ENCODE data around the gene TTC32.

The TTC32 gene

GRCh38 chr2:19868224-19868623, 33.6 kb downstream of the TTC32 start:
- Histone ChIP-seq H3K27me3 (ENCODE audit: control insufficient read depth in 5 of 5, insufficient read depth in 4 of 5, low read length in 5 of 5) (peaks cover 0 to 14% (median 10%) of the 10 kb centered on the region in 5 donors), H3K4me1 (ENCODE audit: control insufficient read depth in 5 of 5, insufficient read depth in 5 of 5, low read length in 5 of 5) (peaks cover 0 to 17% (median 14%) of the 10 kb centered on the region in 5 donors), H3K9ac (ENCODE audit: low read length in 5 of 5) (peak overlapping the region in 2 of 5 donors; percentile 17 to 56), H3K4me3 (ENCODE audit: low read depth in 1 of 5, low read length in 5 of 5) (peak overlapping the region in 3 of 5 donors; percentile 57 to 66 (median 60)), H3K9me3 (ENCODE audit: control insufficient read depth in 5 of 5, low read length in 5 of 5) (no peaks in the 10 kb centered on the region), H3K27ac (ENCODE audit: low read depth, low read length) (no peak overlapping the region), H3K36me3 (ENCODE audit: control insufficient read depth in 5 of 5, insufficient read depth in 5 of 5, low read length in 5 of 5) (no peaks in the 10 kb centered on the region)

GRCh38 chr2:19866771-19867170, 35.0 kb downstream of the TTC32 start:
- no peak overlapping the region for H3K4me3 ChIP-seq (ENCODE audit: low read depth in 1 of 5, low read length in 5 of 5)
- H3K9ac ChIP-seq (ENCODE audit: low read length in 5 of 5): no peak overlapping the region
- H3K27ac ChIP-seq (ENCODE audit: low read depth, low read length): no peak overlapping the region
- no peaks in the 10 kb centered on the region for H3K36me3 ChIP-seq (ENCODE audit: control insufficient read depth in 5 of 5, insufficient read depth in 5 of 5, low read length in 5 of 5)
- H3K27me3 ChIP-seq (ENCODE audit: control insufficient read depth in 5 of 5, insufficient read depth in 4 of 5, low read length in 5 of 5): peaks cover 0 to 14% (median 10%) of the 10 kb centered on the region in 5 donors
- peaks cover 0 to 18% (median 14%) of the 10 kb centered on the region in 5 donors for H3K4me1 ChIP-seq (ENCODE audit: control insufficient read depth in 5 of 5, insufficient read depth in 5 of 5, low read length in 5 of 5)
- H3K9me3 ChIP-seq (ENCODE audit: control insufficient read depth in 5 of 5, low read length in 5 of 5): no peaks in the 10 kb centered on the region

- no peaks in the 10 kb centered on the region for H3K9me3 ChIP-seq (ENCODE audit: control insufficient read depth in 5 of 5, low read length in 5 of 5)
- no peak overlapping the region for H3K27ac ChIP-seq (ENCODE audit: low read depth, low read length)
- no peak overlapping the region for H3K4me3 ChIP-seq (ENCODE audit: low read depth in 1 of 5, low read length in 5 of 5)
- H3K27me3 ChIP-seq (ENCODE audit: control insufficient read depth in 5 of 5, insufficient read depth in 4 of 5, low read length in 5 of 5): peaks cover 0 to 14% (median 10%) of the 10 kb centered on the region in 5 donors
- no peaks in the 10 kb centered on the region for H3K36me3 ChIP-seq (ENCODE audit: control insufficient read depth in 5 of 5, insufficient read depth in 5 of 5, low read length in 5 of 5)
- no peak overlapping the region for H3K9ac ChIP-seq (ENCODE audit: low read length in 5 of 5)
- peaks cover 0 to 18% (median 14%) of the 10 kb centered on the region in 5 donors for H3K4me1 ChIP-seq (ENCODE audit: control insufficient read depth in 5 of 5, insufficient read depth in 5 of 5, low read length in 5 of 5)
Observed at GRCh38 chr2:19865151-19865550, 36.6 kb downstream of the TTC32 start.

GRCh38 chr2:19864381-19864780, 37.4 kb downstream of the TTC32 start:
- Histone ChIP-seq H3K4me1 (ENCODE audit: control insufficient read depth in 5 of 5, insufficient read depth in 5 of 5, low read length in 5 of 5) (peaks cover 0 to 18% (median 14%) of the 10 kb centered on the region in 5 donors), H3K9ac (ENCODE audit: low read length in 5 of 5) (no peak overlapping the region), H3K27ac (ENCODE audit: low read depth, low read length) (no peak overlapping the region), H3K36me3 (ENCODE audit: control insufficient read depth in 5 of 5, insufficient read depth in 5 of 5, low read length in 5 of 5) (no peaks in the 10 kb centered on the region), H3K4me3 (ENCODE audit: low read depth in 1 of 5, low read length in 5 of 5) (no peak overlapping the region), H3K27me3 (ENCODE audit: control insufficient read depth in 5 of 5, insufficient read depth in 4 of 5, low read length in 5 of 5) (peaks cover 0 to 10% (median 7%) of the 10 kb centered on the region in 5 donors), H3K9me3 (ENCODE audit: control insufficient read depth in 5 of 5, low read length in 5 of 5) (no peaks in the 10 kb centered on the region)

GRCh38 chr2:19863303-19864041, 38.3 kb downstream of the TTC32 start:
- peaks cover 0 to 9% (median 6%) of the 10 kb centered on the region in 5 donors for H3K4me1 ChIP-seq (ENCODE audit: control insufficient read depth in 5 of 5, insufficient read depth in 5 of 5, low read length in 5 of 5)
- no peaks in the 10 kb centered on the region for H3K9me3 ChIP-seq (ENCODE audit: control insufficient read depth in 5 of 5, low read length in 5 of 5)
- H3K9ac ChIP-seq (ENCODE audit: low read length in 5 of 5): no peak overlapping the region
- no peak overlapping the region for H3K27ac ChIP-seq (ENCODE audit: low read depth, low read length)
- peaks cover 0 to 7% (median 3%) of the 10 kb centered on the region in 5 donors for H3K27me3 ChIP-seq (ENCODE audit: control insufficient read depth in 5 of 5, insufficient read depth in 4 of 5, low read length in 5 of 5)
- H3K4me3 ChIP-seq (ENCODE audit: low read depth in 1 of 5, low read length in 5 of 5): peak overlapping the region in 1 of 5 donors; percentile 14
- no peaks in the 10 kb centered on the region for H3K36me3 ChIP-seq (ENCODE audit: control insufficient read depth in 5 of 5, insufficient read depth in 5 of 5, low read length in 5 of 5)

- peaks cover 0 to 7% (median 5%) of the 10 kb centered on the region in 5 donors for H3K4me1 ChIP-seq (ENCODE audit: control insufficient read depth in 5 of 5, insufficient read depth in 5 of 5, low read length in 5 of 5)
- no peak overlapping the region for H3K9ac ChIP-seq (ENCODE audit: low read length in 5 of 5)
- H3K9me3 ChIP-seq (ENCODE audit: control insufficient read depth in 5 of 5, low read length in 5 of 5): no peaks in the 10 kb centered on the region
- no peak overlapping the region for H3K27ac ChIP-seq (ENCODE audit: low read depth, low read length)
- H3K4me3 ChIP-seq (ENCODE audit: low read depth in 1 of 5, low read length in 5 of 5): no peak overlapping the region
- no peaks in the 10 kb centered on the region for H3K36me3 ChIP-seq (ENCODE audit: control insufficient read depth in 5 of 5, insufficient read depth in 5 of 5, low read length in 5 of 5)
- peaks cover 0 to 3% (median 0%) of the 10 kb centered on the region in 5 donors for H3K27me3 ChIP-seq (ENCODE audit: control insufficient read depth in 5 of 5, insufficient read depth in 4 of 5, low read length in 5 of 5)
Observed at GRCh38 chr2:19861813-19862212, 40.0 kb downstream of the TTC32 start.

GRCh38 chr2:19860022-19860421, 41.8 kb downstream of the TTC32 start:
- Histone ChIP-seq H3K4me3 (ENCODE audit: low read depth in 1 of 5, low read length in 5 of 5) (no peak overlapping the region), H3K36me3 (ENCODE audit: control insufficient read depth in 5 of 5, insufficient read depth in 5 of 5, low read length in 5 of 5) (no peaks in the 10 kb centered on the region), H3K9ac (ENCODE audit: low read length in 5 of 5) (no peak overlapping the region), H3K4me1 (ENCODE audit: control insufficient read depth in 5 of 5, insufficient read depth in 5 of 5, low read length in 5 of 5) (peaks cover 0 to 11% (median 8%) of the 10 kb centered on the region in 5 donors), H3K27ac (ENCODE audit: low read depth, low read length) (no peak overlapping the region), H3K27me3 (ENCODE audit: control insufficient read depth in 5 of 5, insufficient read depth in 4 of 5, low read length in 5 of 5) (peaks cover 0 to 3% (median 0%) of the 10 kb centered on the region in 5 donors), H3K9me3 (ENCODE audit: control insufficient read depth in 5 of 5, low read length in 5 of 5) (no peaks in the 10 kb centered on the region)

- no peak overlapping the region for H3K27ac ChIP-seq (ENCODE audit: low read depth, low read length)
- peaks cover 0 to 2% (median 0%) of the 10 kb centered on the region in 5 donors for H3K27me3 ChIP-seq (ENCODE audit: control insufficient read depth in 5 of 5, insufficient read depth in 4 of 5, low read length in 5 of 5)
- no peaks in the 10 kb centered on the region for H3K36me3 ChIP-seq (ENCODE audit: control insufficient read depth in 5 of 5, insufficient read depth in 5 of 5, low read length in 5 of 5)
- H3K9me3 ChIP-seq (ENCODE audit: control insufficient read depth in 5 of 5, low read length in 5 of 5): no peaks in the 10 kb centered on the region
- no peak overlapping the region for H3K4me3 ChIP-seq (ENCODE audit: low read depth in 1 of 5, low read length in 5 of 5)
- H3K4me1 ChIP-seq (ENCODE audit: control insufficient read depth in 5 of 5, insufficient read depth in 5 of 5, low read length in 5 of 5): peaks cover 0 to 11% (median 8%) of the 10 kb centered on the region in 5 donors
- no peak overlapping the region for H3K9ac ChIP-seq (ENCODE audit: low read length in 5 of 5)
Observed at GRCh38 chr2:19859565-19859964, 42.2 kb downstream of the TTC32 start.

- Histone ChIP-seq H3K9ac (ENCODE audit: low read length in 5 of 5) (no peak overlapping the region), H3K9me3 (ENCODE audit: control insufficient read depth in 5 of 5, low read length in 5 of 5) (no peaks in the 10 kb centered on the region), H3K36me3 (ENCODE audit: control insufficient read depth in 5 of 5, insufficient read depth in 5 of 5, low read length in 5 of 5) (no peaks in the 10 kb centered on the region), H3K27me3 (ENCODE audit: control insufficient read depth in 5 of 5, insufficient read depth in 4 of 5, low read length in 5 of 5) (no peaks in the 10 kb centered on the region), H3K4me3 (ENCODE audit: low read depth in 1 of 5, low read length in 5 of 5) (no peak overlapping the region), H3K4me1 (ENCODE audit: control insufficient read depth in 5 of 5, insufficient read depth in 5 of 5, low read length in 5 of 5) (peaks cover 0 to 5% (median 3%) of the 10 kb centered on the region in 5 donors), H3K27ac (ENCODE audit: low read depth, low read length) (no peak overlapping the region)
Observed at GRCh38 chr2:19857806-19858205, 44.0 kb downstream of the TTC32 start.

GRCh38 chr2:19857100-19857499, 44.7 kb downstream of the TTC32 start:
- Histone ChIP-seq H3K27me3 (ENCODE audit: control insufficient read depth in 5 of 5, insufficient read depth in 4 of 5, low read length in 5 of 5) (no peaks in the 10 kb centered on the region), H3K9ac (ENCODE audit: low read length in 5 of 5) (no peak overlapping the region), H3K4me3 (ENCODE audit: low read depth in 1 of 5, low read length in 5 of 5) (no peak overlapping the region), H3K36me3 (ENCODE audit: control insufficient read depth in 5 of 5, insufficient read depth in 5 of 5, low read length in 5 of 5) (no peaks in the 10 kb centered on the region), H3K9me3 (ENCODE audit: control insufficient read depth in 5 of 5, low read length in 5 of 5) (no peaks in the 10 kb centered on the region), H3K27ac (ENCODE audit: low read depth, low read length) (no peak overlapping the region), H3K4me1 (ENCODE audit: control insufficient read depth in 5 of 5, insufficient read depth in 5 of 5, low read length in 5 of 5) (peaks cover 0 to 5% (median 3%) of the 10 kb centered on the region in 5 donors)

Measured in subcutaneous abdominal adipose tissue (tissue), 5 donors.